ENCODE data around the gene SCFD2. TPM values are rescaled to one million over a fixed set of nuclear protein-coding genes. Genes with fewer than 3 reads are reported as not detected.

Gene SCFD2
- total and polyA plus RNA-seq, 12 donors: 2.9 to 15.0 (median 9.7) TPM

GRCh38 chr4:52861171-52861823 lies 504.6 kb downstream of the SCFD2 start:
- H3K27me3 ChIP-seq: peaks cover 0 to 31% (median 0%) of the 10 kb centered on the region in 7 donors
- peak overlapping the region in 9 of 10 donors; percentile 5 to 90 (median 77) for H3K27ac ChIP-seq
- 36 to 37% methylated on average over 26 of the region's 26 CpGs for WGBS, 2 donors
- H3K4me3 ChIP-seq: peak overlapping the region; percentile 45 to 90 (median 70)
- H3K36me3 ChIP-seq: peaks cover 0 to 12% (median 3%) of the 10 kb centered on the region in 9 donors
- DNase-seq: no peak
- TF ChIP-seq CTCF (IDR thresholded peaks at IDR 0.05): no peak
- H3K9me3 ChIP-seq: peaks cover 0 to 13% (median 5%) of the 10 kb centered on the region in 11 donors
- intact Hi-C loops (cut with DNase I): loop anchor here in 9 of 10 donors (5.0 to 10.0 kb wide), 7 partner anchors 94 to 316 kb away; partner anchors contain the start of gene USP46 (in 2 of the 9)
- ATAC-seq: peak in 2 of 8 donors; percentile 8 to 20
- H3K4me1 ChIP-seq: peaks cover 0 to 49% (median 28%) of the 10 kb centered on the region in 9 donors

- peaks cover 0 to 3% (median 0%) of the 10 kb centered on the region in 9 donors for H3K36me3 ChIP-seq
- peaks cover 0 to 39% (median 18%) of the 10 kb centered on the region in 9 donors for H3K4me1 ChIP-seq
- no peak overlapping the region for H3K4me3 ChIP-seq
- H3K27me3 ChIP-seq: peaks cover 0 to 31% (median 0%) of the 10 kb centered on the region in 7 donors
- H3K27ac ChIP-seq: no peak overlapping the region
- ATAC-seq (no peak), DNase-seq (no peak)
- intact Hi-C loops (cut with DNase I): loop anchor here in 9 of 10 donors (5.0 to 10.0 kb wide), 7 partner anchors 94 to 316 kb away; partner anchors contain the start of gene USP46 (in 2 of the 9)
- WGBS, 2 donors: 91 to 92% methylated on average over 2 of the region's 2 CpGs
- peaks cover 0 to 13% (median 5%) of the 10 kb centered on the region in 11 donors for H3K9me3 ChIP-seq
- no peak for TF ChIP-seq CTCF (IDR thresholded peaks at IDR 0.05)
Observed at GRCh38 chr4:52860361-52860760, 505.5 kb downstream of the SCFD2 start.

- ATAC-seq (no peak), DNase-seq (no peak)
- Histone ChIP-seq H3K4me3 (no peak overlapping the region), H3K36me3 (no peaks in the 10 kb centered on the region), H3K27me3 (peaks cover 0 to 13% (median 0%) of the 10 kb centered on the region in 7 donors), H3K27ac (no peak overlapping the region), H3K4me1 (peaks cover 0 to 37% (median 24%) of the 10 kb centered on the region in 9 donors), H3K9me3 (peaks cover 0 to 13% (median 5%) of the 10 kb centered on the region in 11 donors)
- WGBS, 2 donors: 96 to 100% methylated on average over 1 of the region's 1 CpG
- intact Hi-C loops (cut with DNase I): no loop called here
- TF ChIP-seq CTCF (IDR thresholded peaks at IDR 0.05): no peak
Observed at GRCh38 chr4:52856801-52857200, 509.1 kb downstream of the SCFD2 start.

GRCh38 chr4:52853351-52853750 lies 512.5 kb downstream of the SCFD2 start:
- intact Hi-C loops (cut with DNase I): no loop called here
- no peak for TF ChIP-seq CTCF (IDR thresholded peaks at IDR 0.05)
- Histone ChIP-seq H3K27ac (peak overlapping the region in 6 of 10 donors; percentile 8 to 72 (median 26)), H3K27me3 (no peaks in the 10 kb centered on the region), H3K9me3 (peaks cover 0 to 10% (median 3%) of the 10 kb centered on the region in 11 donors), H3K36me3 (no peaks in the 10 kb centered on the region), H3K4me1 (peaks cover 0 to 31% (median 18%) of the 10 kb centered on the region in 9 donors), H3K4me3 (no peak overlapping the region)
- DNase-seq: no peak
- ATAC-seq: peak in 4 of 8 donors; percentile 48 to 74 (median 67)

Data from heart right ventricle (tissue), 16 donors.